AG09319 (cell line): ENCODE data around the gene PRPH2.
"Not testable (repeated sequence)": the region's sequence is repeated elsewhere in the genome, so short reads cannot be mapped to it uniquely, and the experiment has no call there.

Experiments
- DNase-seq: peaks from one replicate; pipeline ENCODE4 v3.0.0-alpha.2; 2010; ENCODE audit warnings: low read depth; ENCODE audit errors: extremely low read depth
- CTCF ChIP-seq: IDR thresholded peaks from 2 replicates; pipeline ENCODE4 v1.5.1; 2011; ENCODE audit warnings: low read depth, mild to moderate bottlenecking, inconsistent platforms, low read length, moderate library complexity

The PRPH2 gene

GRCh38 chr6:42707595-42707994 is 14.8 kb downstream of the PRPH2 start:
- no peak for DNase-seq
- TF ChIP-seq CTCF, result no peak

- TF ChIP-seq CTCF, result no peak
- no peak for DNase-seq
Measured at GRCh38 chr6:42704937-42705374, 17.4 kb downstream of the PRPH2 start.

- DNase-seq, result no peak
- TF ChIP-seq CTCF, result no peak
Measured at GRCh38 chr6:42704251-42704936, 18.0 kb downstream of the PRPH2 start.

- DNase-seq, result not testable (repeated sequence)
Measured at GRCh38 chr6:42702786-42703185, 19.6 kb downstream of the PRPH2 start.

- DNase-seq, result no peak
- TF ChIP-seq CTCF, result no peak
Measured at GRCh38 chr6:42702200-42702599, 20.2 kb downstream of the PRPH2 start.

GRCh38 chr6:42698217-42698616 is 24.2 kb downstream of the PRPH2 start:
- no peak for TF ChIP-seq CTCF
- no peak for DNase-seq

GRCh38 chr6:42697268-42697655 is 25.1 kb downstream of the PRPH2 start:
- TF ChIP-seq CTCF, result no peak
- no peak for DNase-seq
